SK-N-SH (cell line): ENCODE data around the gene TEP1. TPM values are rescaled to one million over a fixed set of nuclear protein-coding genes. Genes with fewer than 3 reads are reported as not detected.
A peak's percentile ranks its signal among the peaks of the same experiment; 100 is the strongest.

Experiments used
- CTCF ChIA-PET: fragments of 300-600, 350-600 bp; formaldehyde crosslinking; extraction: SDS; loops from one replicate; lab custom pipeline; 2021; lab: Yijun Ruan, JAX
- POLR2A ChIA-PET: fragments of 350-600 bp; sonication (Branson Sonifier 250); formaldehyde crosslinking; extraction: SDS; loops from one replicate; lab custom pipeline; 2020; ENCODE audit warnings: antibody characterized with exemption, inconsistent platforms; lab: Yijun Ruan, JAX
- DNase-seq: peaks from one replicate; pipeline ENCODE4 v3.0.0; 2012
- H2AFZ ChIP-seq: fragments of 200-600 bp; sonication (generic); 2 replicates; pipeline ENCODE4 v1.8.1; 2016; ENCODE audit warnings: antibody characterized with exemption, mild to moderate bottlenecking, low read depth
- H3F3A ChIP-seq: fragments of 200-600 bp; sonication (generic); replicated peaks from 2 replicates; pipeline ENCODE3; 2016; ENCODE audit warnings: antibody characterized with exemption, mild to moderate bottlenecking; ENCODE audit not compliant: insufficient read depth
- H3K27ac ChIP-seq, 2 experiments: fragments of 200-500 bp in 1 of 2; fragments of 200-600 bp in 1 of 2; sonication (Bioruptor generic) in 1 of 2; sonication (generic), shearing (Covaris generic) in 1 of 2; 2 replicates each; pipeline versions ENCODE4 v1.5.1 to v1.6.1; 2014 to 2016; ENCODE audit warnings: low read depth in 2 of 2, inconsistent platforms in 1 of 2, low read length in 1 of 2, mild to moderate bottlenecking in 1 of 2, mixed read lengths in 1 of 2
- H3K27me3 ChIP-seq: fragments of 200-600 bp; sonication (generic), shearing (Covaris generic); 2 replicates; pipeline ENCODE4 v1.6.1; 2016; ENCODE audit warnings: mixed run types; ENCODE audit not compliant: insufficient read depth
- H3K36me3 ChIP-seq, 2 experiments: fragments of 200-500 bp in 1 of 2; fragments of 200-600 bp in 1 of 2; sonication (Bioruptor generic) in 1 of 2; sonication (generic) in 1 of 2; replicated peaks in 1 of 2; 2 replicates each; pipeline versions ENCODE3 to v1.5.1; 2014 to 2016; ENCODE audit warnings: low read length in 1 of 2, mild to moderate bottlenecking in 1 of 2; ENCODE audit not compliant: insufficient read depth in 2 of 2, control insufficient read depth in 1 of 2
- H3K4me1 ChIP-seq, 2 experiments: fragments of 200-500 bp in 1 of 2; fragments of 200-600 bp in 1 of 2; sonication (Bioruptor generic) in 1 of 2; sonication (generic), shearing (Covaris generic) in 1 of 2; 2 replicates each; pipeline versions ENCODE4 v1.5.1 to v1.6.1; 2014 to 2016; ENCODE audit warnings: low read depth in 1 of 2, low read length in 1 of 2, mixed run types in 1 of 2; ENCODE audit not compliant: insufficient read depth in 2 of 2, control insufficient read depth in 1 of 2
- H3K4me2 ChIP-seq: fragments of 200-600 bp; sonication (generic), shearing (Covaris generic); 2 replicates; pipeline ENCODE4 v1.6.1; 2017; ENCODE audit warnings: mixed run types
- H3K4me3 ChIP-seq, 2 experiments: fragments of 200-500 bp in 1 of 2; fragments of 200-600 bp in 1 of 2; sonication (Bioruptor generic) in 1 of 2; sonication (generic), shearing (Covaris generic) in 1 of 2; 2 replicates each; pipeline versions ENCODE4 v1.5.1 to v1.8.1; 2014 to 2016; ENCODE audit warnings: low read depth in 2 of 2, inconsistent platforms in 1 of 2, low read length in 1 of 2, mild to moderate bottlenecking in 1 of 2, mixed read lengths in 1 of 2, moderate library complexity in 1 of 2
- H3K79me2 ChIP-seq: fragments of 200-600 bp; sonication (generic); 2 replicates; pipeline ENCODE4 v1.8.1; 2017; ENCODE audit warnings: mild to moderate bottlenecking; ENCODE audit not compliant: insufficient read depth
- H3K9ac ChIP-seq: fragments of 200-600 bp; sonication (generic); 2 replicates; pipeline ENCODE4 v1.6.1; 2017; ENCODE audit warnings: mixed run types
- H3K9me2 ChIP-seq: fragments of 200-600 bp; sonication (generic); 2 replicates; pipeline ENCODE4 v1.6.1; 2017; ENCODE audit warnings: mixed run types
- H3K9me3 ChIP-seq: fragments of 200-600 bp; sonication (generic); 2 replicates; pipeline ENCODE4 v1.6.1; 2017; ENCODE audit warnings: mixed run types, mild to moderate bottlenecking, moderate library complexity
- H4K20me1 ChIP-seq: fragments of 200-600 bp; sonication (generic); 2 replicates; pipeline ENCODE4 v1.6.1; 2017; ENCODE audit warnings: mild to moderate bottlenecking, mixed run types; ENCODE audit not compliant: insufficient read depth
- CHD2 ChIP-seq: fragments of 150-350 bp; IDR thresholded peaks from 2 replicates; pipeline ENCODE4 v1.6.1; 2018; ENCODE audit warnings: low read length; ENCODE audit not compliant: partially characterized antibody
- ELF1 ChIP-seq: IDR thresholded peaks from 2 replicates; pipeline ENCODE4 v1.4.0; 2012
- FOSL2 ChIP-seq: IDR thresholded peaks from 2 replicates; pipeline ENCODE4 v1.4.0; 2012; ENCODE audit warnings: low read depth, mild to moderate bottlenecking, moderate library complexity, borderline replicate concordance
- FOXJ3 ChIP-seq: sonication (generic); formaldehyde crosslinking; IDR thresholded peaks from 2 replicates; pipeline ENCODE4 v1.5.1; 2020; ENCODE audit warnings: mild to moderate bottlenecking, missing genetic modification reagents
- FOXM1 ChIP-seq: IDR thresholded peaks from 2 replicates; pipeline ENCODE4 v1.4.0; 2012; ENCODE audit warnings: low read depth, mild to moderate bottlenecking
- GATA2 ChIP-seq: sonication (generic); formaldehyde crosslinking; IDR thresholded peaks from 2 replicates; pipeline ENCODE4 v1.5.0; 2020; ENCODE audit warnings: mild to moderate bottlenecking, missing genetic modification reagents
- JUND ChIP-seq: IDR thresholded peaks from 2 replicates; pipeline ENCODE4 v1.4.0; 2012
- MXI1 ChIP-seq: IDR thresholded peaks from 2 replicates; pipeline ENCODE4 v1.6.1; 2012; ENCODE audit warnings: mild to moderate bottlenecking, low read depth, low read length, improper control_type of control experiment
- NFIC ChIP-seq: IDR thresholded peaks from 2 replicates; pipeline ENCODE4 v1.4.0; 2012; ENCODE audit warnings: borderline replicate concordance
- NRF1 ChIP-seq: IDR thresholded peaks from 2 replicates; pipeline ENCODE4 v1.6.1; 2012; ENCODE audit warnings: low read depth, mild to moderate bottlenecking, low read length
- RAD21 ChIP-seq: IDR thresholded peaks from 2 replicates; pipeline ENCODE4 v1.6.1; 2012; ENCODE audit warnings: mild to moderate bottlenecking, low read length
- RXRA ChIP-seq: IDR thresholded peaks from 2 replicates; pipeline ENCODE4 v1.4.0; 2012; ENCODE audit warnings: low read depth, mild to moderate bottlenecking, borderline replicate concordance
- SIN3A ChIP-seq: IDR thresholded peaks from 2 replicates; pipeline ENCODE4 v1.6.1; 2012; ENCODE audit warnings: low read depth, mild to moderate bottlenecking, low read length, moderate library complexity, borderline replicate concordance
- SMC3 ChIP-seq: IDR thresholded peaks from 2 replicates; pipeline ENCODE4 v1.6.1; 2012; ENCODE audit warnings: low read depth, low read length, improper control_type of control experiment
- TAF1 ChIP-seq: IDR thresholded peaks from 2 replicates; pipeline ENCODE4 v1.6.1; 2012; ENCODE audit warnings: low read depth, mild to moderate bottlenecking, low read length, moderate library complexity, borderline replicate concordance
- TCF12 ChIP-seq: IDR thresholded peaks from 2 replicates; pipeline ENCODE4 v1.4.0; 2012
- TEAD4 ChIP-seq: IDR thresholded peaks from 2 replicates; pipeline ENCODE4 v1.4.0; 2012; ENCODE audit warnings: mild to moderate bottlenecking, borderline replicate concordance; ENCODE audit not compliant: insufficient read depth
- YY1 ChIP-seq: IDR thresholded peaks from 2 replicates; pipeline ENCODE4 v1.4.0; 2012; ENCODE audit warnings: low read depth, mild to moderate bottlenecking
- WGBS: methylation state at CpG from one replicate; pipeline ENCODE4 v1.1.6; 2017; ENCODE audit warnings: low lambda C conversion rate; 5-methylcytosine and 5-hydroxymethylcytosine counted together
- polyA plus RNA-seq, 3 experiments: library from polyadenylated mRNA; depleted of rRNA; stranded (reverse); fragments of >200 nt; gene quantifications; 2 replicates each; pipeline ENCODE4 v1.2.3, GENCODE V29; 2012
- TF ChIP-seq, protein P1 (sequence below): IDR thresholded peaks from 2 replicates; pipeline ENCODE4 v1.6.1; 2012; ENCODE audit warnings: mild to moderate bottlenecking, low read depth, low read length, moderate library complexity
- TF ChIP-seq, protein P2 (sequence below): IDR thresholded peaks from 2 replicates; pipeline ENCODE4 v1.4.0; 2012; ENCODE audit warnings: low read depth
- TF ChIP-seq, protein P3 (sequence below): IDR thresholded peaks from 2 replicates; pipeline ENCODE4; 2012
- TF ChIP-seq, protein P4 (sequence below): fragments of 150-350 bp; IDR thresholded peaks from 2 replicates; pipeline ENCODE4 v1.6.1; 2017; ENCODE audit warnings: antibody characterized with exemption, low read length, low read depth, borderline replicate concordance
- TF ChIP-seq, protein P5 (sequence below): fragments of 150-350 bp; IDR thresholded peaks from 2 replicates; pipeline ENCODE4 v1.6.1; 2016; ENCODE audit warnings: mild to moderate bottlenecking, low read depth, low read length
- TF ChIP-seq, protein P6 (sequence below): IDR thresholded peaks from 2 replicates; pipeline ENCODE4 v1.4.0; 2012; ENCODE audit warnings: low read depth, borderline replicate concordance

Gene TEP1
- polyA plus RNA-seq, 1 of the 3 experiments (the other 2 are of a cell fraction), result 12.1 TPM

DNA sequence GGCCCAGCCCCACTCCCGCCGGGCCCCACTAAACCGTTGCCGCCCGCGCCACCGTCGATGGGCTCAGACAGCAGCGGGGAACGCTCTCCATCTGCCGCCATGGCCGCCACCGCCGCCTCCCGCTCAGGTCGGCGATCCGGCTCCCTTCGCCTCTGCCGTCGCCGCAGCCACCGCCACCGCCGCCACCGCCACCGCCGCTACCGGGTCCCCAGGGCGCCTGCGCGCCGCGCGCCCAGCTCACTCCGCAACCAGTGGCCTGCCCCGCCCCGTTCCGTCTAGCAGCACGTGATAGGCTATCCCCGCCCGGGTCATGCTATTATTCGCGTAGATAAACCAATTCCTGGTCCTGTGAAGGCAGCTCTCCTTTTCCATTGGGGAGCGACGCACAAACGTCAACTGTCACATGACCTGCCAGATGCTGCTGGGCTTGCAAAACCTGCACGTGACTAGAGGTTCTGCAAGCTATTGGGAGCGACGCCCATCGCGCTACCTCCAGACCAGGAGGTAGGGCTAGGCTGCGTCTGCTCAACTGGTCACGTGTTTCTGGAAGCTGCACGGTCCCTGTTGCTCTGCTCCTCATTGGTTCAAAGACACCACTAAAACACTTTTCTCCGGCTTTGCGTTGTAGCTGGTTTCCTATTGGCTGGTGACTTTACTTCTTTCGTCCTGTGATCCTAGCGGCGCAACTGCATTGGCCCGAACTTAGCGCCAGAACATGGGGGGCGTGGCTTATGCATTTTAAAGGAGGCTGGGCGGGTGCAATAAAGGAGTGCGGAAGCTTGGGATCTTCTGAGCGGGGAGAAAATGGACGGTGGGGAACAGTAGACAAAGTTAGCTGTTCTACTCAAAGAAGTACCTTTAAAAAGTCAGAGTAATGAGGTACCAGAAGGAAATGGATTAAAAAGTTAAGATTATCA is 48.2 kb upstream of the TEP1 start, which contains the start of gene PIP4P1:
Gene PIP4P1 (minus strand): TSS at position 210 of the 917 bp plus-strand sequence. CDS start 109 bp downstream, at position 101.
- CTCF ChIA-PET, result interaction anchor here (0.5 to 1.5 kb wide), 4 partner anchors 45 to 643 kb away, joined by 3 read pairs; no protein-coding TSS in a partner anchor
- Histone ChIP-seq H3K4me1 (peaks cover 9 to 19% of the 10 kb centered on the region in 2 experiments; a peak in 3 of 4 replicates), H3K79me2 (peaks cover 33% of the 10 kb centered on the region), H3K9ac (peak within 1 kb of the TSS; percentile 85), H3K4me3 (peak within 1 kb of the TSS; percentile 81 to 92), H3K4me2 (peak within 1 kb of the TSS; percentile 90), H3K27ac (peak within 1 kb of the TSS; percentile 67 to 82), H2AFZ (peak within 1 kb of the TSS; percentile 86), H3K9me2 (no peaks in the 10 kb centered on the region), H3F3A (peaks cover 13% of the 10 kb centered on the region), H3K9me3 (no peaks in the 10 kb centered on the region), H3K36me3 (peaks cover 35 to 36% of the 10 kb centered on the region in 2 experiments), H3K27me3 (no peaks in the 10 kb centered on the region; the same call in 1 of the 2 replicates), H4K20me1 (no peaks in the 10 kb centered on the region)
- DNase-seq, result peak; percentile 92
- POLR2A ChIA-PET, result interaction anchor here (1.1 to 1.7 kb wide), 3 partner anchors 9 to 118 kb away, joined by 4 to 14 read pairs (median 10); partner anchors contain the start of genes PARP2, PNP and TEP1
- WGBS, result under 1% methylated on average over 26 of the region's 67 CpGs
- TF ChIP-seq SMC3 (no peak), YY1 (peak; percentile 42; the same call in 1 of the 2 replicates), TCF12 (peak; percentile 59; the same call in 1 of the 2 replicates), RXRA (no peak), RAD21 (no peak), FOSL2 (no peak), JUND (no peak), FOXJ3 (CRISPR knock-in tag) (no peak), MXI1 (peak; percentile 89), CHD2 (peak; percentile 88), NRF1 (peak; percentile 80), TEAD4 (no peak), SIN3A (peak; percentile 11; the same call in 1 of the 2 replicates), GATA2 (CRISPR knock-in tag) (no peak), TAF1 (peak; percentile 56; the same call in 1 of the 2 replicates), FOXM1 (peak; percentile 57; the same call in 1 of the 2 replicates), ELF1 (peak; percentile 79; the same call in 1 of the 2 replicates), NFIC (no peak)
- TF ChIP-seq, protein P1, sequence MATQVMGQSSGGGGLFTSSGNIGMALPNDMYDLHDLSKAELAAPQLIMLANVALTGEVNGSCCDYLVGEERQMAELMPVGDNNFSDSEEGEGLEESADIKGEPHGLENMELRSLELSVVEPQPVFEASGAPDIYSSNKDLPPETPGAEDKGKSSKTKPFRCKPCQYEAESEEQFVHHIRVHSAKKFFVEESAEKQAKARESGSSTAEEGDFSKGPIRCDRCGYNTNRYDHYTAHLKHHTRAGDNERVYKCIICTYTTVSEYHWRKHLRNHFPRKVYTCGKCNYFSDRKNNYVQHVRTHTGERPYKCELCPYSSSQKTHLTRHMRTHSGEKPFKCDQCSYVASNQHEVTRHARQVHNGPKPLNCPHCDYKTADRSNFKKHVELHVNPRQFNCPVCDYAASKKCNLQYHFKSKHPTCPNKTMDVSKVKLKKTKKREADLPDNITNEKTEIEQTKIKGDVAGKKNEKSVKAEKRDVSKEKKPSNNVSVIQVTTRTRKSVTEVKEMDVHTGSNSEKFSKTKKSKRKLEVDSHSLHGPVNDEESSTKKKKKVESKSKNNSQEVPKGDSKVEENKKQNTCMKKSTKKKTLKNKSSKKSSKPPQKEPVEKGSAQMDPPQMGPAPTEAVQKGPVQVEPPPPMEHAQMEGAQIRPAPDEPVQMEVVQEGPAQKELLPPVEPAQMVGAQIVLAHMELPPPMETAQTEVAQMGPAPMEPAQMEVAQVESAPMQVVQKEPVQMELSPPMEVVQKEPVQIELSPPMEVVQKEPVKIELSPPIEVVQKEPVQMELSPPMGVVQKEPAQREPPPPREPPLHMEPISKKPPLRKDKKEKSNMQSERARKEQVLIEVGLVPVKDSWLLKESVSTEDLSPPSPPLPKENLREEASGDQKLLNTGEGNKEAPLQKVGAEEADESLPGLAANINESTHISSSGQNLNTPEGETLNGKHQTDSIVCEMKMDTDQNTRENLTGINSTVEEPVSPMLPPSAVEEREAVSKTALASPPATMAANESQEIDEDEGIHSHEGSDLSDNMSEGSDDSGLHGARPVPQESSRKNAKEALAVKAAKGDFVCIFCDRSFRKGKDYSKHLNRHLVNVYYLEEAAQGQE, result no peak
- TF ChIP-seq, protein P2, sequence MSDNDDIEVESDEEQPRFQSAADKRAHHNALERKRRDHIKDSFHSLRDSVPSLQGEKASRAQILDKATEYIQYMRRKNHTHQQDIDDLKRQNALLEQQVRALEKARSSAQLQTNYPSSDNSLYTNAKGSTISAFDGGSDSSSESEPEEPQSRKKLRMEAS, result peak; percentile 97
- TF ChIP-seq, protein P3, sequence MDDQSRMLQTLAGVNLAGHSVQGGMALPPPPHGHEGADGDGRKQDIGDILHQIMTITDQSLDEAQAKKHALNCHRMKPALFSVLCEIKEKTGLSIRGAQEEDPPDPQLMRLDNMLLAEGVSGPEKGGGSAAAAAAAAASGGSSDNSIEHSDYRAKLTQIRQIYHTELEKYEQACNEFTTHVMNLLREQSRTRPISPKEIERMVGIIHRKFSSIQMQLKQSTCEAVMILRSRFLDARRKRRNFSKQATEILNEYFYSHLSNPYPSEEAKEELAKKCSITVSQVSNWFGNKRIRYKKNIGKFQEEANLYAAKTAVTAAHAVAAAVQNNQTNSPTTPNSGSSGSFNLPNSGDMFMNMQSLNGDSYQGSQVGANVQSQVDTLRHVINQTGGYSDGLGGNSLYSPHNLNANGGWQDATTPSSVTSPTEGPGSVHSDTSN, result peak; percentile 64
- TF ChIP-seq, protein P4, sequence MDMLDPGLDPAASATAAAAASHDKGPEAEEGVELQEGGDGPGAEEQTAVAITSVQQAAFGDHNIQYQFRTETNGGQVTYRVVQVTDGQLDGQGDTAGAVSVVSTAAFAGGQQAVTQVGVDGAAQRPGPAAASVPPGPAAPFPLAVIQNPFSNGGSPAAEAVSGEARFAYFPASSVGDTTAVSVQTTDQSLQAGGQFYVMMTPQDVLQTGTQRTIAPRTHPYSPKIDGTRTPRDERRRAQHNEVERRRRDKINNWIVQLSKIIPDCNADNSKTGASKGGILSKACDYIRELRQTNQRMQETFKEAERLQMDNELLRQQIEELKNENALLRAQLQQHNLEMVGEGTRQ, result peak; percentile 99
- TF ChIP-seq, protein P5, sequence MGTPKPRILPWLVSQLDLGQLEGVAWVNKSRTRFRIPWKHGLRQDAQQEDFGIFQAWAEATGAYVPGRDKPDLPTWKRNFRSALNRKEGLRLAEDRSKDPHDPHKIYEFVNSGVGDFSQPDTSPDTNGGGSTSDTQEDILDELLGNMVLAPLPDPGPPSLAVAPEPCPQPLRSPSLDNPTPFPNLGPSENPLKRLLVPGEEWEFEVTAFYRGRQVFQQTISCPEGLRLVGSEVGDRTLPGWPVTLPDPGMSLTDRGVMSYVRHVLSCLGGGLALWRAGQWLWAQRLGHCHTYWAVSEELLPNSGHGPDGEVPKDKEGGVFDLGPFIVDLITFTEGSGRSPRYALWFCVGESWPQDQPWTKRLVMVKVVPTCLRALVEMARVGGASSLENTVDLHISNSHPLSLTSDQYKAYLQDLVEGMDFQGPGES, result peak; percentile 70
- TF ChIP-seq, protein P6, sequence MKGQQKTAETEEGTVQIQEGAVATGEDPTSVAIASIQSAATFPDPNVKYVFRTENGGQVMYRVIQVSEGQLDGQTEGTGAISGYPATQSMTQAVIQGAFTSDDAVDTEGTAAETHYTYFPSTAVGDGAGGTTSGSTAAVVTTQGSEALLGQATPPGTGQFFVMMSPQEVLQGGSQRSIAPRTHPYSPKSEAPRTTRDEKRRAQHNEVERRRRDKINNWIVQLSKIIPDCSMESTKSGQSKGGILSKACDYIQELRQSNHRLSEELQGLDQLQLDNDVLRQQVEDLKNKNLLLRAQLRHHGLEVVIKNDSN, result peak; percentile 99
